OCI-LY1 (cell line): Measurements from ENCODE around the gene FBXW11.

Source experiments
- H2AFZ ChIP-seq: fragments of 200-600 bp; sonication (generic), shearing (Covaris generic); 2 replicates; pipeline ENCODE4 v1.6.0; 2014; ENCODE audit warnings: antibody characterized with exemption, mild to moderate bottlenecking, low read length
- H3F3A ChIP-seq: fragments of 200-600 bp; sonication (generic), shearing (Covaris generic); 2 replicates; pipeline ENCODE4 v1.6.0; 2014; ENCODE audit warnings: mild to moderate bottlenecking, antibody characterized with exemption, low read length, moderate library complexity; ENCODE audit not compliant: insufficient read depth
- H3K27ac ChIP-seq: fragments of 200-600 bp; sonication (generic); 2 replicates; pipeline ENCODE4 v1.5.1; 2014; ENCODE audit warnings: low read length, mixed run types, mild to moderate bottlenecking, low read depth; ENCODE audit not compliant: poor library complexity, severe bottlenecking
- H3K27me3 ChIP-seq: fragments of 200-600 bp; sonication (generic); 2 replicates; pipeline ENCODE4 v1.6.0; 2014; ENCODE audit warnings: antibody characterized with exemption, mild to moderate bottlenecking, low read length, moderate library complexity; ENCODE audit not compliant: insufficient read depth
- H3K36me3 ChIP-seq: fragments of 200-600 bp; sonication (generic); 2 replicates; pipeline ENCODE4 v1.6.1; 2014; ENCODE audit warnings: mild to moderate bottlenecking, antibody characterized with exemption, low read length, moderate library complexity, mixed read lengths; ENCODE audit not compliant: insufficient read depth
- H3K4me1 ChIP-seq: fragments of 200-600 bp; sonication (generic); 2 replicates; pipeline ENCODE4 v1.5.1; 2014; ENCODE audit warnings: mild to moderate bottlenecking, low read length, moderate library complexity; ENCODE audit not compliant: insufficient read depth, severe bottlenecking
- H3K4me2 ChIP-seq: fragments of 200-600 bp; sonication (generic), shearing (Covaris generic); 2 replicates; pipeline ENCODE4 v1.6.1; 2014; ENCODE audit warnings: low read length
- H3K4me3 ChIP-seq: fragments of 200-600 bp; sonication (generic); 2 replicates; pipeline ENCODE4 v1.5.1; 2014; ENCODE audit warnings: low read length, low read depth, mild to moderate bottlenecking, mixed read lengths; ENCODE audit not compliant: poor library complexity, severe bottlenecking
- H3K79me2 ChIP-seq: fragments of 200-600 bp; shearing (Covaris generic); 2 replicates; pipeline ENCODE4 v1.6.1; 2016; ENCODE audit warnings: mixed run types, low read length, mixed read lengths; ENCODE audit not compliant: insufficient read depth
- H3K9ac ChIP-seq: fragments of 200-600 bp; sonication (generic), shearing (Covaris generic); 2 replicates; pipeline ENCODE4 v1.6.1; 2014; ENCODE audit warnings: mild to moderate bottlenecking, low read length, mixed read lengths
- H3K9me2 ChIP-seq: fragments of 200-600 bp; sonication (generic), shearing (Covaris generic); 2 replicates; pipeline ENCODE4 v1.6.1; 2014; ENCODE audit warnings: low read depth, mild to moderate bottlenecking, low read length, mixed read lengths
- H3K9me3 ChIP-seq: fragments of 200-600 bp; shearing (Covaris generic); 2 replicates; pipeline ENCODE4 v1.6.1; 2014; ENCODE audit warnings: low read length, mixed read lengths
- H4K20me1 ChIP-seq: fragments of 200-600 bp; sonication (generic), shearing (Covaris generic); 2 replicates; pipeline ENCODE4 v1.6.0; 2016; ENCODE audit warnings: mild to moderate bottlenecking, low read length; ENCODE audit not compliant: insufficient read depth
- EZH2 ChIP-seq: fragments of 200-600 bp; sonication (generic), shearing (Covaris generic); IDR thresholded peaks from 2 replicates; pipeline ENCODE4 v1.8.0; 2017; ENCODE audit warnings: borderline replicate concordance, mixed run types, mild to moderate bottlenecking, antibody characterized with exemption, low read length, moderate library complexity, mixed read lengths
- TF ChIP-seq, protein P1 (sequence below): fragments of 200-600 bp; sonication (generic), shearing (Covaris generic); IDR thresholded peaks from 2 replicates; pipeline ENCODE4 v1.5.1; 2017; ENCODE audit warnings: mild to moderate bottlenecking, antibody characterized with exemption, low read length, moderate library complexity, mixed read lengths

Gene FBXW11

DNA sequence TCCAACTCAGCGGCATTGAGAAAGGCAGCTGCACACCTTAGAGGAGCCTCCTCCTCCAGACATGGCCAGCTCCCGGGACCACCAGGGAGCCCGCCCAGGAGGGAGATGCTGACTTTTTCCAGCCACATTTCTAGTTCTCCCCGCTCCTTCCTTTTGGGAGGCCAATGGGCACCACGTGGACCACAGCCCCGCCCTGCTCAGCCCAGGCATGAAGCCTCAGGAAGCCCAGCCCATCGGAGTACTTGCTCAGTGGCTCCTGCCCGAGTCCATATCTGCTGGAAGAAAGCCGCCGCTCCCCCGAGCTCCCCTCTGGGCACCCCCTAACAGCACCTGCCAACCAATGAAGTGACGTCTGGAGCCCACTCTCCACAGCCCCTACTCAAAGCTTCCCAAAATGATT lies 168.4 kb downstream of the FBXW11 start:
- Histone ChIP-seq H3K4me3 (no peak overlapping the region), H3K79me2 (no peaks in the 10 kb centered on the region), H3K9me2 (no peaks in the 10 kb centered on the region), H3K27me3 (no peaks in the 10 kb centered on the region), H3F3A (no peaks in the 10 kb centered on the region), H3K27ac (no peak overlapping the region), H3K9ac (no peak overlapping the region), H4K20me1 (no peaks in the 10 kb centered on the region), H3K4me2 (no peak overlapping the region), H2AFZ (no peak overlapping the region), H3K4me1 (no peaks in the 10 kb centered on the region), H3K36me3 (no peaks in the 10 kb centered on the region), H3K9me3 (no peaks in the 10 kb centered on the region)
- TF ChIP-seq, protein P1, sequence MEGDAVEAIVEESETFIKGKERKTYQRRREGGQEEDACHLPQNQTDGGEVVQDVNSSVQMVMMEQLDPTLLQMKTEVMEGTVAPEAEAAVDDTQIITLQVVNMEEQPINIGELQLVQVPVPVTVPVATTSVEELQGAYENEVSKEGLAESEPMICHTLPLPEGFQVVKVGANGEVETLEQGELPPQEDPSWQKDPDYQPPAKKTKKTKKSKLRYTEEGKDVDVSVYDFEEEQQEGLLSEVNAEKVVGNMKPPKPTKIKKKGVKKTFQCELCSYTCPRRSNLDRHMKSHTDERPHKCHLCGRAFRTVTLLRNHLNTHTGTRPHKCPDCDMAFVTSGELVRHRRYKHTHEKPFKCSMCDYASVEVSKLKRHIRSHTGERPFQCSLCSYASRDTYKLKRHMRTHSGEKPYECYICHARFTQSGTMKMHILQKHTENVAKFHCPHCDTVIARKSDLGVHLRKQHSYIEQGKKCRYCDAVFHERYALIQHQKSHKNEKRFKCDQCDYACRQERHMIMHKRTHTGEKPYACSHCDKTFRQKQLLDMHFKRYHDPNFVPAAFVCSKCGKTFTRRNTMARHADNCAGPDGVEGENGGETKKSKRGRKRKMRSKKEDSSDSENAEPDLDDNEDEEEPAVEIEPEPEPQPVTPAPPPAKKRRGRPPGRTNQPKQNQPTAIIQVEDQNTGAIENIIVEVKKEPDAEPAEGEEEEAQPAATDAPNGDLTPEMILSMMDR = no peak
- no peak for TF ChIP-seq EZH2

DNA sequence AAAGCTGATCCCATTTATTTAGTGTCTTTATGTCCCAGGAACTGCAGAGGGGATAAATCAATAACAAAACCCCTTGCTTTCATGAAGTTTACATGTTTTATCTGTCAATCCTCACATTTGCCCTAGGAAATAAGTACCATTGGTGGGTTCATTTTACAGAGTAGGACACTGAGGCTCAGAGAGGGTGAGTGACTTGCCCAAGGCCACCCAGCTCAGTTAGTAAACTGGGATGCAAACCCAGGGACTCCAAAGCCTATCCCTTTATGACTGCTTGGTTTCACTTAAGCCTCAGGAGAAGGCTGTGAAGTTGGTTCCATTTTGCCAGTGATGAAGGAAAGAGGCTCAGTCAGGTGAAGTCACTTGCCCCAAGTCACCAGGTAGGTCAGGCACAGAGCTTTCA lies 168.9 kb downstream of the FBXW11 start:
- TF ChIP-seq, protein P1 = no peak
- TF ChIP-seq EZH2 = no peak
- no peak overlapping the region for H3K4me2 ChIP-seq

DNA sequence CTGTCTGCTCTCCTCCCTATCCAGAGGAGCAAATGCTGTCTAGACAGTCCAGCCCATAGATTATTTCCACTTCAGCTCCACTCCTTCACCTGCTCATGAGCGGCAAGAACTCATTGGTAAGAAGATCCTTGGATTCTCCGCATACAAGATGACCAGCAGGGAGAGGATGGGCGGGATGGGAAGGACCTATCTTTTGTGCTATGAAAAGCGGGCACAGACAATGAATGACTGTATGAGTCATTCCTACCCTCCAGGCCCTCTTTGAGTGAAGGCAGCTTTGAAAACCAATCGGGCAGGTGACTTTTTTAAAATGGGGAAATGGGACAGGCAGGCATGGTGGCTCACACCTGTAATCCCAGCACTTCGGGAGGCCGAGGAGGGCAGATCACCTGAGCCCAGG lies 171.4 kb downstream of the FBXW11 start:
- H2AFZ ChIP-seq = no peak overlapping the region
- peaks cover under 1% of the 10 kb centered on the region; the same call in 1 of the 2 replicates for H3K9me3 ChIP-seq
- H3K9me2 ChIP-seq = no peaks in the 10 kb centered on the region
- no peak overlapping the region for H3K27ac ChIP-seq
- 0 out of 2 replicates have a peak, but pooled peaks cover under 1% of the 10 kb centered on the region for H3K27me3 ChIP-seq
- TF ChIP-seq, protein P1 = no peak
- no peak for TF ChIP-seq EZH2
- H3K36me3 ChIP-seq = no peaks in the 10 kb centered on the region
- H3K4me3 ChIP-seq = no peak overlapping the region
- no peaks in the 10 kb centered on the region for H3K4me1 ChIP-seq
- no peaks in the 10 kb centered on the region for H3K79me2 ChIP-seq
- H3K4me2 ChIP-seq = no peak overlapping the region
- no peaks in the 10 kb centered on the region for H3F3A ChIP-seq
- H4K20me1 ChIP-seq = no peaks in the 10 kb centered on the region
- no peak overlapping the region for H3K9ac ChIP-seq

More for the DNA sequence above, 168.9 kb downstream of the FBXW11 start:
- H3K79me2 ChIP-seq = no peaks in the 10 kb centered on the region
- no peak overlapping the region for H2AFZ ChIP-seq
- H3K36me3 ChIP-seq = no peaks in the 10 kb centered on the region
- H3K4me3 ChIP-seq = no peak overlapping the region
- no peaks in the 10 kb centered on the region for H3K27me3 ChIP-seq
- H3K9ac ChIP-seq = no peak overlapping the region
- no peaks in the 10 kb centered on the region for H3K4me1 ChIP-seq
- no peaks in the 10 kb centered on the region for H3K9me2 ChIP-seq
- H3F3A ChIP-seq = no peaks in the 10 kb centered on the region
- H3K9me3 ChIP-seq = no peaks in the 10 kb centered on the region
- no peak overlapping the region for H3K27ac ChIP-seq
- no peaks in the 10 kb centered on the region for H4K20me1 ChIP-seq
